ENCODE results near the gene SS18. TPM values are rescaled to one million over a fixed set of nuclear protein-coding genes. Genes with fewer than 3 reads are reported as not detected.

Gene SS18
- total RNA-seq, 1 donor from 2014 or later, result 66.2 TPM

DNA sequence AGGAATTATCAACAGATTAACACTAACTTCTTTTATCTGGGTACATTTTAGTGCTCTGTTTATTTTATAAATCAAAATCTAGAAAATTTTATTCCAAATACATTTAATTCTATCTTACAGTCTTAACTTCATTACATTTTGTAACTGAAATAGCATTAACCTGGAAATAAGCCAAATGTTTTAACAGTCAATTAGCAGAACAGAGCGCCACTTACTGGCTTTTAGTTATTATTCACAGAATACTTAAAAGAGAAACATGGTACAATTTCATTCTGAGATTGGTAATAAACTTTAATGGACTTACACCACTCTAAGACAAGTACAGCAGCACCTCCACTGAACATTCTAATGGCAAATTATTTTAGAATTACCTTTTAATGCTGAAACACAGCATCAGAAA, 38.6 kb downstream of the SS18 start:
- intact Hi-C loops (cut with micrococcal nuclease), result no loop called here
- Mint-ChIP-seq H3K27ac (no peak overlapping the region), H3K27me3 (no peaks in the 10 kb centered on the region), H3K36me3 (ENCODE audit: low read depth) (peaks cover 30% of the 10 kb centered on the region), H3K4me3 (no peak overlapping the region), H3K4me1 (peaks cover 11% of the 10 kb centered on the region), H3K9me3 (no peaks in the 10 kb centered on the region)
- no peak for DNase-seq

DNA sequence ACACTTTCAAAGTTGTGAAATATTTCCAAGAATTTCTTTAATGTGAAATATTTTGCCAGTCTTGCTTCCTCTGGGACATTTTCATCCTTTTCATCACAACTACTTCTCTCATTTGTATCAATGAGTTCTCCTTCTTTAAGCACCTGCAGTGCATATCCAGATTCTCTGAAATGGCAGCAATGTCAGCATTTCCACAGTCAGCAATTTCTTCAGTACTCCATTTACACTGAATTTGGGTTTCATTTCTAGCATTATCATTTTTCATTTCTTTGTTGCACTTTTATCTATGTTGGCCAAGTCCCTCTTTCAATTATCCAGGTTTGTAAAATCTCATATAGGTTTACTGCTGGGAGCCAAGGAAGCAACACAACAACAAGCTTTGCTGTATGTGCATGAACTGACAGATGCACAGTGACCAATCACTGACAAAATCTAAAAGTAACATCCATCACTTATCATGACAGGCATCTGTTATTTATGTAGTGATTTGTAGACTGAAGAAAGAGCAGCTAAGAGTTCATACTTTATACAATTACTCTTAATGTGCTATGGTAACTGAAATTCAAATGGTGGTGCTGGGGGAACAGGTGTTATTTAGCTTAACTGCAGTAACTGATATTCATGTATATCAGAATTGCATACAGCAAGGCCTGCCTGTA, 43.9 kb downstream of the SS18 start:
- intact Hi-C loops (cut with micrococcal nuclease), result no loop called here

DNA sequence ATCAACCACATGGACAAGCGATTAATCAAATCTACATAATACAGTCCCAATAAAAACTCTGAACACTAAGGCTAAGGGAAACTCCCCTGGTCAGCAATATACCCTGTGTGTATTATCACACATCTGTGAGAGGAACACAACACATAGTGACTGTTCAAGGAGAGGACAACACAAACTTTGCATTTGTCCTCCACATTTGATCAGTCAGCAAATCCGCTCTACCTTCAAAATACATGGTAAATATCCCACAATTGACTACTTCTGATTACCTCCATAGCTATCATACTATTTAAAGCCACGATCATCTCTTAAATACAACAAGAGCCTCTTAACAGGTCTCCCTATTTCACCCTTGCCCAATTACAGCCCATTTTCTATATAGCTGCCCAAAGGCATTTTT, 45.6 kb downstream of the SS18 start:
- no peak for DNase-seq
- no peaks in the 10 kb centered on the region for H3K9me3 Mint-ChIP-seq
- no peak overlapping the region for H3K4me3 Mint-ChIP-seq
- H3K27me3 Mint-ChIP-seq, result no peaks in the 10 kb centered on the region
- intact Hi-C loops (cut with micrococcal nuclease), result no loop called here
- H3K27ac Mint-ChIP-seq, result no peak overlapping the region
- H3K4me1 Mint-ChIP-seq, result peaks cover 19% of the 10 kb centered on the region
- H3K36me3 Mint-ChIP-seq (ENCODE audit: low read depth), result peaks cover 25% of the 10 kb centered on the region

More for the DNA sequence above, 43.9 kb downstream of the SS18 start:
- no peak for DNase-seq
- Mint-ChIP-seq H3K4me3 (no peak overlapping the region), H3K4me1 (peaks cover 14% of the 10 kb centered on the region), H3K9me3 (no peaks in the 10 kb centered on the region), H3K27me3 (no peaks in the 10 kb centered on the region), H3K27ac (no peak overlapping the region), H3K36me3 (ENCODE audit: low read depth) (peaks cover 26% of the 10 kb centered on the region)

DNA sequence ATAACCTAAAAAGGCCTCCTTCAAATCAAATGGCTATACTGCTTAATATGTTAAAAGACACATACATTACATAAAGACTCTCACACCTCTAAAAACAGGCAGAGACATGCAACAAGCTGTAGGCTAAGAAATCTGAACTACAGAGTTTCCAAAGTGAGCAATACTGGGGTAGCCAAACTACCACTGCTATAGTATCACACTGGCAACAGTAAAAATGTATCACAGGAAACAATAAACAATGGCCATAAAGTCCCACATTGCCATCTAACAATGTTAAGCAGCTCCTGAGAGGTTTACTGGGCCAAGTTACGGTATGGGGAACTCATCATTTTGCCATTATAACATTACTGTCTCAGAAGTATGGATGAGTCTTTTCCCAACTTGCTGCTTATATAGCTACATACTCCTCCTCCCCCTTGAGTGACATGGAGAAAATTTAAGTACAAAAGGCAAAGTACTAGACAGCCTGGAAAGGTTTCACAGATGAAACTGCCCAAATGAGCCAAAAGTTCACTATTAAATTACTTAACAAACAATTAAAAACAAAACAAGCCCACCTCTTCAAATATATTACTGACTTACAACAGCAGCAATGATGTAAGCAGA, 50.3 kb downstream of the SS18 start:
- Mint-ChIP-seq H3K36me3 (ENCODE audit: low read depth) (peaks cover 25% of the 10 kb centered on the region), H3K27ac (no peak overlapping the region), H3K27me3 (no peaks in the 10 kb centered on the region), H3K4me1 (peaks cover 9% of the 10 kb centered on the region), H3K9me3 (no peaks in the 10 kb centered on the region), H3K4me3 (no peak overlapping the region)
- intact Hi-C loops (cut with micrococcal nuclease), result no loop called here
- DNase-seq, result no peak

DNA sequence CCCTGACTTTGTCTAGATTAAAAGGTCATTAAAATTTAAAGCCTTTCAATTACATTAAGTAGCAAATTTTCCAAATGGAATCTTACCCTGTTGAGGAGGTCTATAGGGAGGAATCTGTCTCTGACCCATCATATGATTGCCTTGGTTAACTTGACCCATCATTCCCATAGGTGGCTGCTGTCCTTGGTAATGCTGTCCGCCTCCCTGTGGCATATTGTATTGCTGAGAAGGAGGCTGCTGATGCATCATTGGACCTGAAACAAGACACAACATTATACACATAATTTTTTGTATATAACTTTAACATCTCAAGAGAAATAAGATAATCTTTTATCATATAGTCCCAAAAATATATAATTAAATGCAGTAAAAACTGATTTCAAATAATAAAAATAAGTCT, 51.2 kb downstream of the SS18 start:
- Mint-ChIP-seq H3K27me3 (no peaks in the 10 kb centered on the region), H3K4me3 (no peak overlapping the region), H3K4me1 (peaks cover 9% of the 10 kb centered on the region), H3K9me3 (no peaks in the 10 kb centered on the region), H3K27ac (no peak overlapping the region), H3K36me3 (ENCODE audit: low read depth) (peaks cover 29% of the 10 kb centered on the region)
- intact Hi-C loops (cut with micrococcal nuclease), result no loop called here
- no peak for DNase-seq

DNA sequence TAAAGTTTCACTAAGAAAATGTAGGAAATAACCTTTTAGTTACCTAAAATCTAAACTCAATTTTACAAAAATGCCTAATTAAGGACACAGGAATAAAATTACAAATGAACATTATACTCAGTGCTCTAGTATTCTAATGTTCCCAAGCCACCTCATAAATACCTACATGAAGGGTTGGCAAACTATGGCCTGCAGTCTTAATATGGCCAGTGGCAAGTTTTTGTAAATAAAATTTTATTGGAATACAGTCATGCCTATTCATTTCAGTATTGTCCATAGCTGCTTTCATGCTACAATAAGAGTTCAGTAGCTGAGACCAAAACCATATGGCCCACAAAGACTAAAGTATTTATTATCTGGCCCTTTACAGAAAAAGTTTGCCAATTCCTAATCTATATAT, 53.8 kb downstream of the SS18 start:
- peaks cover 43% of the 10 kb centered on the region for H3K36me3 Mint-ChIP-seq (ENCODE audit: low read depth)
- DNase-seq, result no peak
- no peak overlapping the region for H3K4me3 Mint-ChIP-seq
- intact Hi-C loops (cut with micrococcal nuclease), result no loop called here
- peaks cover 7% of the 10 kb centered on the region for H3K4me1 Mint-ChIP-seq
- no peaks in the 10 kb centered on the region for H3K9me3 Mint-ChIP-seq
- H3K27ac Mint-ChIP-seq, result no peak overlapping the region
- H3K27me3 Mint-ChIP-seq, result no peaks in the 10 kb centered on the region

DNA sequence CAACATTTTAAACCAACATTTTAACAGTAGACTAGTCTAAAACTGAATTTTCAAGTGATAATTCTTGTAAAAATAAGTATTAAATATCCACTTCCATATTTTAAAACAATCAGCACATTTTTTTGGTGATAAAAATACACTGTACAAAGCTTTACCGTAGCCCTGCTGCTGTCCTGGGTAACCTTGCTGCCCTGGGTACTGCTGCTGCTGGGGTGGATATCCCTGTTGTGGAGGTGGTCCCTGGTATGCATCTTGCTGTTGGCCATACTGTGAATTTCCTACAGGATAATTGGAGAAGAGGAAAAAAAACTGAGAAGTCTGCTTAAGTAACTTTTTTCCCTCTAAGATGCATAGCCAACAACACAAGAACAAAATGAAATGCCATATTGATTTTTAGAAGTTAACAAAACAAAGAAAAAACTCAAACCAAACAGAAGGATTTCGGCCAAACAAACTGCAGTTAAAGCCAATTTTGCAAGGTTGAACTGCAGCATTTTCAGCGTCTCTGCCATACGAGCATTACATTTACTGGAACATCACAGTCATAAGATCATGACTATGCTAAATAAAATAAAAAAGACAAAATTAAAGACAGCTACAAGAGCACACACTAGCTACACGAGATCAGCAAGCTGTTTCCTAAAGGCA, 55.4 kb downstream of the SS18 start:
- H3K27ac Mint-ChIP-seq, result no peak overlapping the region

DNA sequence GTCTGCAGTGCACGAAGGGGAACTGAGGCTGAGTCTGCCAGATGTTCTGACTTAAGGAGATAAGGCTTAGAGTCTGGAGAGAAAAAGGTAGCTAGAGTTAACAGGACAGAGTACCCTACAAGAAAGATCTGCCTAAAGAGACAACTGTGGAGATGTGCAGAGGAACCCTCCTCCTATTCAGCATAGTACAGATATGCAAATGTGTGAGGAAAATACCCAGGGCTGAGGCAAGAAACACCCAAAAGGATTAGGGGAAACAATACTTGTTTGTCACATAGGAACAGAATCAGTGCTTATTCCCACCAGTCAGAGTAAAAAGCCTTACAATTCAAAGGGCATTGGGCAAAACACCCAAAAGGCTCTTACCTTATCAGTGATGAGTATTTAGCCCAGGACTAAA, 67.8 kb downstream of the SS18 start:
- peaks cover 4% of the 10 kb centered on the region for H3K9me3 Mint-ChIP-seq
- H3K4me3 Mint-ChIP-seq, result no peak overlapping the region
- DNase-seq, result no peak
- H3K4me1 Mint-ChIP-seq, result peaks cover 17% of the 10 kb centered on the region
- no peak overlapping the region for H3K27ac Mint-ChIP-seq
- intact Hi-C loops (cut with micrococcal nuclease), result loop anchor here (10.0 kb wide), 1 partner anchor 62 kb away; no protein-coding TSS in a partner anchor
- no peaks in the 10 kb centered on the region for H3K27me3 Mint-ChIP-seq
- peaks cover 69% of the 10 kb centered on the region for H3K36me3 Mint-ChIP-seq (ENCODE audit: low read depth)

More for the DNA sequence above, 55.4 kb downstream of the SS18 start:
- DNase-seq, result no peak
- Mint-ChIP-seq H3K27me3 (no peaks in the 10 kb centered on the region), H3K9me3 (no peaks in the 10 kb centered on the region), H3K36me3 (ENCODE audit: low read depth) (peaks cover 55% of the 10 kb centered on the region), H3K4me1 (peaks cover 3% of the 10 kb centered on the region), H3K4me3 (no peak overlapping the region)
- intact Hi-C loops (cut with micrococcal nuclease), result no loop called here

DNA sequence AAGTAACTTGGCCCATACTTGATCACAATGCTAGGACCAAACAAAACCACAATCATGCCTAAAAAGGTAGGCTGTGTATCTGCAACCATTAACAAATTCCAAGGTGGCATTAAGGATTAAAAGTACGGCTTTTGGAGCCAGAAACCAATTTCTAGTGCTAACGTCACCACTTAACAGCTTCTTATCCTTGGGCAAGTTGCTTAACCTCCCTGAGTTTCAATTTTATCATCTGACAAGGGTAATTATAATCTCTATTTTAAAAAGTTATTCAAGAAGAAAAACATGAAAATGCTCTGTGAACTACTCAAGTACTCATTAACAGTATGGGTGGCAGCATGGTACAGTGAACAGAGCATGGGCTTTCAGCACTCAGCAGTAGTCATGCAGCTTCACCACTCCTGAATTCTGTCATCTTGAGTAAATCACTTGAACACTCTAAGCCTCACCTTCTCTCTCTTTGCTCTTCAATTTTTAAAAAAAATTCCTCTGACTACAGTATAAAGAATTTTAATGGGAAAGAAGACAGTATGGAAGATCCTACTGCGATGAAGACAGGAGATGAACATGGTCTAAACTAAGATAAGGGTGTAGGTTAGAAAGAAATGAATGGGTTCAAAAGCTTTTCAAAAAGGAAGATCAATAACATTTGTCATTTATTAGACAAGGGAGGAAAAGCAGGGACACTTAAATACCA, 69.2 kb downstream of the SS18 start:
- intact Hi-C loops (cut with micrococcal nuclease), result loop anchor here (10.0 kb wide), 1 partner anchor 64 kb away; no protein-coding TSS in a partner anchor
- no peak for DNase-seq
- H3K4me1 Mint-ChIP-seq, result peaks cover 14% of the 10 kb centered on the region
- no peaks in the 10 kb centered on the region for H3K27me3 Mint-ChIP-seq
- no peak overlapping the region for H3K4me3 Mint-ChIP-seq
- H3K27ac Mint-ChIP-seq, result no peak overlapping the region
- peaks cover 68% of the 10 kb centered on the region for H3K36me3 Mint-ChIP-seq (ENCODE audit: low read depth)
- H3K9me3 Mint-ChIP-seq, result peaks cover 4% of the 10 kb centered on the region

DNA sequence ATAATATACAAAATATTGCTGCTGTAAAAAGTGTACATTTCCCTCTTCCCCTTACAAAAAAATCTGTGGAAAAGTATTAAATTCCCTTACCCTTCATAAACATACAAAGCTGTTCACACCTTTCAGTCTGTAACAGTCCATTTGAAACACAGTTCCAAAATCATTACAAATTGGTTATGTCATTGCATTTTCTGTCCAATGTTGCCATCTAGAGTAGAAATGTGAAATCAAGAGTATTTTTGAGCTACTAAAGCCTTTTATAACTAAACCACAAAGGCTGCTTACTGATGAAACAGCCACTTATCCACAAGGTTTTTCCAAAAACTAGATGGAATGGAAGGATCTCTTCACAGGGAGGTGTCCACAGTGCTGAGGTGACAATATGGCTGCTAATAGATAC, 72.5 kb downstream of the SS18 start:
- no peaks in the 10 kb centered on the region for H3K27me3 Mint-ChIP-seq
- H3K36me3 Mint-ChIP-seq (ENCODE audit: low read depth), result peaks cover 49% of the 10 kb centered on the region
- no peak overlapping the region for H3K27ac Mint-ChIP-seq
- no peak for DNase-seq
- H3K9me3 Mint-ChIP-seq, result no peaks in the 10 kb centered on the region
- H3K4me1 Mint-ChIP-seq, result peaks cover 5% of the 10 kb centered on the region
- intact Hi-C loops (cut with micrococcal nuclease), result no loop called here
- H3K4me3 Mint-ChIP-seq, result no peak overlapping the region

DNA sequence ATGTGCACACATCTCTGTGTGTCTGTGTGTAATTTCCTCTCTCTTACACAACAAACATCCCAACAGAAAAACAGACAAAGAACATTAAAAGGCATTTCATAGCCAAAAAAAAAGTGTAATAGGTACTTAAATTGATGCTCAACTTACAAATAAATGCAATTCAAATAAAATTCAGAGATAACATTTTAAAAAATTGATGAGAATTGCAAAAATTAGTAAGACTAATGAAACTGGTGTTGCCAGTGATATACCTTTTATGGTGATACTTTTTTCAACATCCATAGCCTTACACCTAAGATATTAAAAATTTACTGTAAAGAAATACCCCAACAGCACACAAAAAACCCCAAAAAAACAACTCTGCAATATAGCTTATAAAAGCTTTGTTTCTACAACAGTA, 76.0 kb downstream of the SS18 start:
- Mint-ChIP-seq H3K27me3 (no peaks in the 10 kb centered on the region), H3K27ac (no peak overlapping the region), H3K36me3 (ENCODE audit: low read depth) (peaks cover 33% of the 10 kb centered on the region), H3K9me3 (no peaks in the 10 kb centered on the region), H3K4me3 (no peak overlapping the region), H3K4me1 (peaks cover 3% of the 10 kb centered on the region)
- intact Hi-C loops (cut with micrococcal nuclease), result no loop called here
- DNase-seq, result no peak

DNA sequence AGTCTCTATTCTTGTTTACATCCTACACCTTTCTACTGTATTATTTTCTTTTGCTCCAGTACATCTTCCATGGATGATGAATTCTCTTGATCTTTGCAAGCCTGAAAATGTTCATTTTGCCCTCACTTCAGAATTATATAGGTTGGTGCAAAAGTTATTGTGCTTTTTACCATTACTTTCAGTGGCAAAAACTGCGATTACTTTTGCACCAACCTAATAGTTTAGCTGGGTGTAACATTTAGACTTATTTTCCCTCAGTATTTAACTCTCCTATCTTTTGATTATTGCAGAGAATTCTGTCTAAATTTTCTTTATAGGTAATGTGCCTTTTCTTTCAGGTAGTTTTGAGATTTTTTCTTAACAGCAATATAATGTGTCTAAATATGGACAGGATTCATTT, 81.8 kb downstream of the SS18 start:
- intact Hi-C loops (cut with micrococcal nuclease), result no loop called here
- Mint-ChIP-seq H3K36me3 (ENCODE audit: low read depth) (peaks cover 9% of the 10 kb centered on the region), H3K9me3 (no peaks in the 10 kb centered on the region), H3K27ac (no peak overlapping the region), H3K27me3 (no peaks in the 10 kb centered on the region), H3K4me3 (no peak overlapping the region), H3K4me1 (no peaks in the 10 kb centered on the region)
- no peak for DNase-seq

DNA sequence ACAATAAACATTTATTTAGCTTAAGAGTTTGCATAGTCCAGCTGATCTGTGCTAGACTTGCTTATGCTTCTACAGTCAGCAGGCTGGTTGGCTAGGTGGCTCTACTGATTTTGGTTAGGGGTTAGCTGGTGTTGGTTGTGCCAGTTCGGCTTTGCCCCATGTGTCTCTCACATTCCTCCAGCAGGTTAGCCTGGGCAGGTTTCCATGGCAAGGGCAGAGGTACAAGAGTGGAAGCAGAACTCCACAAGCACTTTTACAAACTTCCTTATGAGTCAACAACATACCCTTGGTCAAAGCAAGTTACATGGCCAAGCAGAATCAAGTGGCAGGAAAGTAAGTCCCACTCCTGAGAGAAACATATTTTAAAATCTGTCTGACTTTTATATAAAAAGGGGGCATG, 82.3 kb downstream of the SS18 start:
- no peaks in the 10 kb centered on the region for H3K9me3 Mint-ChIP-seq
- peaks cover 9% of the 10 kb centered on the region for H3K36me3 Mint-ChIP-seq (ENCODE audit: low read depth)
- H3K4me3 Mint-ChIP-seq, result no peak overlapping the region
- no peaks in the 10 kb centered on the region for H3K27me3 Mint-ChIP-seq
- intact Hi-C loops (cut with micrococcal nuclease), result no loop called here
- no peak overlapping the region for H3K27ac Mint-ChIP-seq
- DNase-seq, result no peak
- no peaks in the 10 kb centered on the region for H3K4me1 Mint-ChIP-seq

DNA sequence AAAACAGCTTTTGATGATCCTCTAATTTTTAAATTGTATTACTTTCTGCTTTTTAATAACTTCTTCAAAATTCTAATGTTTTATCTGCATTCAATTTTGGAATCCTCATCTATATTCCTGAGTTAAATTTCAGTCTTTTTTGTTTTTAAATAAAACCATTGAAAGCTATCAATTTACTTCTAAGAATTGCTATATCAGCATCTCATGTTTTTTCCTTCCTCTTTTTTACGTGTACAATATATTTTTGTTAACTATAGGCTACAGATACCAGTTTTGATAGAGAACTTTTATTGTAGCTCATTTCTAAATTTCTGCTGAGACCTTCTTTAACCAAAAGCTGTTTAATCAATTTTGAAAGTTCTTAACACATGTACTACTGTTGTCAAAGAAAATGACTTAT, 84.5 kb downstream of the SS18 start:
- Mint-ChIP-seq H3K27me3 (no peaks in the 10 kb centered on the region), H3K9me3 (no peaks in the 10 kb centered on the region), H3K36me3 (ENCODE audit: low read depth) (peaks cover 5% of the 10 kb centered on the region), H3K4me1 (no peaks in the 10 kb centered on the region), H3K4me3 (no peak overlapping the region), H3K27ac (no peak overlapping the region)
- intact Hi-C loops (cut with micrococcal nuclease), result no loop called here
- DNase-seq, result no peak

Data from activated CD4-positive, alpha-beta T cell treated with anti-CD3 and anti-CD28 coated beads, Interleukin-2, amount 10 ng/mL, durations not matched to agents 24 days and 14 days (primary cell).